Rectal smooth muscle tissue (tissue), 1 donor: Measurements from ENCODE around the gene BBS9.

Source experiments
- H3K27ac ChIP-seq: one replicate; pipeline ENCODE4 v1.7.0; 2013; ENCODE audit warnings: low read depth, low read length, inconsistent platforms
- H3K27me3 ChIP-seq: one replicate; pipeline ENCODE4 v1.7.0; 2013; ENCODE audit warnings: low read length; ENCODE audit not compliant: control insufficient read depth, insufficient read depth
- H3K36me3 ChIP-seq: one replicate; pipeline ENCODE4 v1.7.0; 2013; ENCODE audit warnings: low read length; ENCODE audit not compliant: control insufficient read depth, insufficient read depth
- H3K4me1 ChIP-seq: one replicate; pipeline ENCODE4 v1.7.0; 2013; ENCODE audit warnings: low read length; ENCODE audit not compliant: control insufficient read depth, insufficient read depth
- H3K4me3 ChIP-seq: one replicate; pipeline ENCODE4 v1.7.0; 2013; ENCODE audit warnings: low read length
- H3K9ac ChIP-seq: one replicate; pipeline ENCODE4 v1.7.0; 2013; ENCODE audit warnings: low read length

The BBS9 gene

GRCh38 chr7:33137103-33137502 lies 7.7 kb downstream of the BBS9 start:
- Histone ChIP-seq H3K27me3 (no peaks in the 10 kb centered on the region), H3K27ac (no peak overlapping the region), H3K4me1 (no peaks in the 10 kb centered on the region), H3K4me3 (no peak overlapping the region), H3K36me3 (no peaks in the 10 kb centered on the region), H3K9ac (no peak overlapping the region)

GRCh38 chr7:33142585-33142984 lies 13.2 kb downstream of the BBS9 start:
- no peaks in the 10 kb centered on the region for H3K4me1 ChIP-seq
- no peaks in the 10 kb centered on the region for H3K36me3 ChIP-seq
- H3K27me3 ChIP-seq = no peaks in the 10 kb centered on the region
- no peak overlapping the region for H3K9ac ChIP-seq
- no peak overlapping the region for H3K4me3 ChIP-seq
- no peak overlapping the region for H3K27ac ChIP-seq

GRCh38 chr7:33143996-33144718 lies 14.8 kb downstream of the BBS9 start:
- H3K36me3 ChIP-seq = no peaks in the 10 kb centered on the region
- no peak overlapping the region for H3K27ac ChIP-seq
- no peaks in the 10 kb centered on the region for H3K4me1 ChIP-seq
- H3K27me3 ChIP-seq = no peaks in the 10 kb centered on the region
- H3K4me3 ChIP-seq = no peak overlapping the region
- H3K9ac ChIP-seq = no peak overlapping the region

GRCh38 chr7:33145156-33145555 lies 15.8 kb downstream of the BBS9 start:
- H3K4me1 ChIP-seq = no peaks in the 10 kb centered on the region
- no peak overlapping the region for H3K4me3 ChIP-seq
- H3K36me3 ChIP-seq = no peaks in the 10 kb centered on the region
- H3K9ac ChIP-seq = no peak overlapping the region
- H3K27ac ChIP-seq = no peak overlapping the region
- no peaks in the 10 kb centered on the region for H3K27me3 ChIP-seq

- Histone ChIP-seq H3K9ac (no peak overlapping the region), H3K27me3 (no peaks in the 10 kb centered on the region), H3K4me1 (no peaks in the 10 kb centered on the region), H3K27ac (no peak overlapping the region), H3K36me3 (no peaks in the 10 kb centered on the region), H3K4me3 (no peak overlapping the region)
Measured at GRCh38 chr7:33152087-33152486, 22.7 kb downstream of the BBS9 start.

GRCh38 chr7:33155811-33156210 lies 26.4 kb downstream of the BBS9 start:
- no peak overlapping the region for H3K27ac ChIP-seq
- no peaks in the 10 kb centered on the region for H3K27me3 ChIP-seq
- H3K4me1 ChIP-seq = peaks cover 4% of the 10 kb centered on the region
- no peak overlapping the region for H3K4me3 ChIP-seq
- no peaks in the 10 kb centered on the region for H3K36me3 ChIP-seq
- H3K9ac ChIP-seq = no peak overlapping the region

- Histone ChIP-seq H3K4me1 (peaks cover 4% of the 10 kb centered on the region), H3K4me3 (no peak overlapping the region), H3K9ac (no peak overlapping the region), H3K36me3 (no peaks in the 10 kb centered on the region), H3K27me3 (no peaks in the 10 kb centered on the region), H3K27ac (no peak overlapping the region)
Measured at GRCh38 chr7:33156441-33156840, 27.1 kb downstream of the BBS9 start.

GRCh38 chr7:33157311-33157710 lies 27.9 kb downstream of the BBS9 start:
- Histone ChIP-seq H3K4me3 (no peak overlapping the region), H3K27me3 (no peaks in the 10 kb centered on the region), H3K4me1 (peaks cover 4% of the 10 kb centered on the region), H3K9ac (no peak overlapping the region), H3K36me3 (no peaks in the 10 kb centered on the region), H3K27ac (no peak overlapping the region)

GRCh38 chr7:33157781-33158180 lies 28.4 kb downstream of the BBS9 start:
- Histone ChIP-seq H3K27me3 (no peaks in the 10 kb centered on the region), H3K27ac (no peak overlapping the region), H3K4me1 (peaks cover 4% of the 10 kb centered on the region), H3K9ac (no peak overlapping the region), H3K4me3 (no peak overlapping the region), H3K36me3 (no peaks in the 10 kb centered on the region)

GRCh38 chr7:33177876-33178275 lies 48.5 kb downstream of the BBS9 start:
- Histone ChIP-seq H3K27ac (no peak overlapping the region), H3K4me3 (no peak overlapping the region)

GRCh38 chr7:33179519-33179918 lies 50.2 kb downstream of the BBS9 start:
- Histone ChIP-seq H3K27me3 (no peaks in the 10 kb centered on the region), H3K27ac (no peak overlapping the region), H3K4me1 (no peaks in the 10 kb centered on the region), H3K4me3 (no peak overlapping the region), H3K9ac (no peak overlapping the region), H3K36me3 (peaks cover 6% of the 10 kb centered on the region)

More at GRCh38 chr7:33177876-33178275, 48.5 kb downstream of the BBS9 start:
- peaks cover 6% of the 10 kb centered on the region for H3K36me3 ChIP-seq
- H3K27me3 ChIP-seq = no peaks in the 10 kb centered on the region
- no peak overlapping the region for H3K9ac ChIP-seq
- no peaks in the 10 kb centered on the region for H3K4me1 ChIP-seq

- Histone ChIP-seq H3K9ac (no peak overlapping the region), H3K4me1 (no peaks in the 10 kb centered on the region), H3K27ac (no peak overlapping the region), H3K4me3 (no peak overlapping the region), H3K27me3 (no peaks in the 10 kb centered on the region), H3K36me3 (peaks cover 6% of the 10 kb centered on the region)
Measured at GRCh38 chr7:33183504-33183903, 54.1 kb downstream of the BBS9 start.

- Histone ChIP-seq H3K4me3 (no peak overlapping the region), H3K4me1 (no peaks in the 10 kb centered on the region), H3K27me3 (no peaks in the 10 kb centered on the region), H3K36me3 (peaks cover 6% of the 10 kb centered on the region), H3K9ac (no peak overlapping the region), H3K27ac (no peak overlapping the region)
Measured at GRCh38 chr7:33184828-33185227, 55.5 kb downstream of the BBS9 start.
